Nephron progenitor cell (in vitro differentiated cells): Measurements from ENCODE around the gene CYTH1.
A peak's percentile ranks its signal among the peaks of the same experiment; 100 is the strongest.

Source experiments
- DNase-seq: peaks from one replicate; pipeline ENCODE4 v3.0.0; 2021
- H3K27ac Mint-ChIP-seq: 2 replicates; pipeline ENCODE4 v1.8.0; 2021; ENCODE audit warnings: mild to moderate bottlenecking, moderate library complexity, mixed read lengths
- H3K27me3 Mint-ChIP-seq: 2 replicates; pipeline ENCODE4 v1.8.0; 2021; ENCODE audit warnings: mild to moderate bottlenecking, low read depth, mixed read lengths; ENCODE audit not compliant: poor library complexity
- H3K36me3 Mint-ChIP-seq: 2 replicates; pipeline ENCODE4 v1.8.0; 2021; ENCODE audit warnings: low read depth, mixed read lengths
- H3K4me1 Mint-ChIP-seq: 2 replicates; pipeline ENCODE4 v1.8.0; 2021; ENCODE audit warnings: mixed read lengths
- H3K4me3 Mint-ChIP-seq: 2 replicates; pipeline ENCODE4 v1.8.0; 2021; ENCODE audit warnings: mild to moderate bottlenecking, moderate library complexity, mixed read lengths
- H3K9me3 Mint-ChIP-seq: 2 replicates; pipeline ENCODE4 v1.8.0; 2021; ENCODE audit warnings: mild to moderate bottlenecking, moderate library complexity, mixed read lengths
- TF ChIP-seq, protein P1 (sequence below): fragments of 200-600 bp; sonication (generic); IDR thresholded peaks from 2 replicates; pipeline ENCODE4 v1.5.0; 2021; ENCODE audit warnings: antibody characterized with exemption

Gene CYTH1

DNA sequence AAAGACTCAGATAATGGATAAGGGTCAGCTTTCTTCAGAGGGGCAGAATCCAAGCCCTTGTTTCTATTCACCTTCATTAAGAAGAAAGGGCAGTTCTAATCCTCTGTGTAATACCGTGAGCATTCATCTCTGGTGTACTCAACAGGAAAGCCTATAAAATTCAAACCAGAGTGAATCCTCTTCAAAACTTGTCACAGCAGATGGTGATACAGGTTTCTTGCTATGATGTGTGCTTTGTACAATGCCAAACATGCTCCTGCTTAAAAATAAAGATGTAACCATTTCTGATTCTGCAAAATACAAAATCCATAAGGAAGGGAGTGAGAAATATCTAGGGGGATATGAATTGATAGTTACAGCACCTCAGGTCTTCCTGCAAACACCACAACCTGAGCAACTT is 49.7 kb downstream of the CYTH1 start:
- Mint-ChIP-seq H3K27ac (peak overlapping the region; percentile 64), H3K36me3 (peaks cover 4% of the 10 kb centered on the region), H3K27me3 (no peaks in the 10 kb centered on the region), H3K9me3 (peaks cover 4% of the 10 kb centered on the region), H3K4me1 (peaks cover 76% of the 10 kb centered on the region), H3K4me3 (no peak overlapping the region)
- DNase-seq, result no peak
- TF ChIP-seq, protein P1, sequence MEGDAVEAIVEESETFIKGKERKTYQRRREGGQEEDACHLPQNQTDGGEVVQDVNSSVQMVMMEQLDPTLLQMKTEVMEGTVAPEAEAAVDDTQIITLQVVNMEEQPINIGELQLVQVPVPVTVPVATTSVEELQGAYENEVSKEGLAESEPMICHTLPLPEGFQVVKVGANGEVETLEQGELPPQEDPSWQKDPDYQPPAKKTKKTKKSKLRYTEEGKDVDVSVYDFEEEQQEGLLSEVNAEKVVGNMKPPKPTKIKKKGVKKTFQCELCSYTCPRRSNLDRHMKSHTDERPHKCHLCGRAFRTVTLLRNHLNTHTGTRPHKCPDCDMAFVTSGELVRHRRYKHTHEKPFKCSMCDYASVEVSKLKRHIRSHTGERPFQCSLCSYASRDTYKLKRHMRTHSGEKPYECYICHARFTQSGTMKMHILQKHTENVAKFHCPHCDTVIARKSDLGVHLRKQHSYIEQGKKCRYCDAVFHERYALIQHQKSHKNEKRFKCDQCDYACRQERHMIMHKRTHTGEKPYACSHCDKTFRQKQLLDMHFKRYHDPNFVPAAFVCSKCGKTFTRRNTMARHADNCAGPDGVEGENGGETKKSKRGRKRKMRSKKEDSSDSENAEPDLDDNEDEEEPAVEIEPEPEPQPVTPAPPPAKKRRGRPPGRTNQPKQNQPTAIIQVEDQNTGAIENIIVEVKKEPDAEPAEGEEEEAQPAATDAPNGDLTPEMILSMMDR, result no peak

DNA sequence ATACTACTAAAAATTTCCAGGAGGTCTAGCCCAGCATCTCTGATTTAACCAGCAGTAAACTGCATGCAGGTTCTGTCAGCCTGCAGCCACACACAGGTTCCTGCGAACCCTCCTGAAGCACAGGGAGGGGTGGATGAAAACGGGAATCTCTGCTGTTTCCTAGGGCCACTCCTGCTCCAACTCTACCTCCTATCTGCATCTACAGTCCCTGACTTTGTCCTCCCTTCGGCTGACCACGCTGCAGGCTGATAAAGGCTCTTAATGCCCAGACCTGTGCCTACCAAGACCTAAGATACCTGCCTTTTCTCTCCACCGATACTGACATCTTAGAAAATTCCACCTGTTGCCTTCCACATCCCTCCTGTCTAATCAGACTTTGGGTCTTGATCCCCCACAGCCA is 50.2 kb downstream of the CYTH1 start:
- Mint-ChIP-seq H3K4me3 (peak overlapping the region; percentile 47), H3K36me3 (peaks cover 4% of the 10 kb centered on the region), H3K4me1 (peaks cover 77% of the 10 kb centered on the region), H3K27me3 (no peaks in the 10 kb centered on the region), H3K9me3 (peaks cover 4% of the 10 kb centered on the region), H3K27ac (peak overlapping the region; percentile 64)
- TF ChIP-seq, protein P1, result no peak
- DNase-seq, result no peak

DNA sequence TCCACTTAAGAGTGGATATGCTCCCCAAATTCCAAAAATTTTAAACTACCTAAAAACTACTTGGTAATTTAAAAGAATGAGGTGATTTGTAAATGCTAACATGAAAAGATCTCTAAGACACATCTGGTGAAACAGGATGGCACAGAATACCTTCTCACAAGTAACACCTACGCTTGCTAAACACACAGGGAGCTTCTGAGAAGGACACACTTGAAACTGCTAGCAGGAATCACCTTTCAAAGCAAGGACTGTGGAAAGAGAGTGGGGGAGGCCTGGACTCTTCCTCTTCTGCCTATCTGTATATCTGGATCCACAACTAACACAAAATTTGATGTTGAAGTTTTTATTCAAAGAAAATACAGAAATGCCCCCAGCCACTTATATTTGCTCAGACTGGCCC is 52.4 kb downstream of the CYTH1 start:
- TF ChIP-seq, protein P1, result no peak
- peaks cover 4% of the 10 kb centered on the region for H3K36me3 Mint-ChIP-seq
- H3K27ac Mint-ChIP-seq, result peak overlapping the region; percentile 87
- no peak for DNase-seq
- peaks cover 4% of the 10 kb centered on the region for H3K9me3 Mint-ChIP-seq
- H3K4me1 Mint-ChIP-seq, result peaks cover 77% of the 10 kb centered on the region
- H3K27me3 Mint-ChIP-seq, result no peaks in the 10 kb centered on the region
- peak overlapping the region; percentile 31 for H3K4me3 Mint-ChIP-seq

DNA sequence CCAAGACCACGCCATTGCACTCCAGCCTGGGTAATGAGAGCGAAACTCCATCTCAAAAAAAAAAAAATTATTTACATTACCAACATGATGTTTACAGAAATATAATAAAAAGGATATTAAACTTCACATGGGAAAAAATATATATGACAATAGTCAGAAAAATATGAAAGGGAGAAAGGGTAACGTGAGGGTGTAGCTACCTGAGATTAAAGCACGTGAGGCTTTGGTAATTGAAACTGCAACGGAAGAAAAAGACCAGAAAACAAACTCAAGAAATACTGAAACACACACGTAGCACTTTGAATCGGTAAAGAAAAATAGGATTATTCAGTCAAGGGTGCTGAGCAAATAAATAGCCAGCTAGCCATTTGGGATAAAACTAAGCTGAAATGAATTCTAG is 53.6 kb downstream of the CYTH1 start:
- TF ChIP-seq, protein P1, result no peak
- Mint-ChIP-seq H3K36me3 (peaks cover 4% of the 10 kb centered on the region), H3K27me3 (no peaks in the 10 kb centered on the region), H3K4me1 (peaks cover 80% of the 10 kb centered on the region), H3K4me3 (no peak overlapping the region), H3K27ac (no peak overlapping the region), H3K9me3 (peaks cover 4% of the 10 kb centered on the region)
- DNase-seq, result no peak

DNA sequence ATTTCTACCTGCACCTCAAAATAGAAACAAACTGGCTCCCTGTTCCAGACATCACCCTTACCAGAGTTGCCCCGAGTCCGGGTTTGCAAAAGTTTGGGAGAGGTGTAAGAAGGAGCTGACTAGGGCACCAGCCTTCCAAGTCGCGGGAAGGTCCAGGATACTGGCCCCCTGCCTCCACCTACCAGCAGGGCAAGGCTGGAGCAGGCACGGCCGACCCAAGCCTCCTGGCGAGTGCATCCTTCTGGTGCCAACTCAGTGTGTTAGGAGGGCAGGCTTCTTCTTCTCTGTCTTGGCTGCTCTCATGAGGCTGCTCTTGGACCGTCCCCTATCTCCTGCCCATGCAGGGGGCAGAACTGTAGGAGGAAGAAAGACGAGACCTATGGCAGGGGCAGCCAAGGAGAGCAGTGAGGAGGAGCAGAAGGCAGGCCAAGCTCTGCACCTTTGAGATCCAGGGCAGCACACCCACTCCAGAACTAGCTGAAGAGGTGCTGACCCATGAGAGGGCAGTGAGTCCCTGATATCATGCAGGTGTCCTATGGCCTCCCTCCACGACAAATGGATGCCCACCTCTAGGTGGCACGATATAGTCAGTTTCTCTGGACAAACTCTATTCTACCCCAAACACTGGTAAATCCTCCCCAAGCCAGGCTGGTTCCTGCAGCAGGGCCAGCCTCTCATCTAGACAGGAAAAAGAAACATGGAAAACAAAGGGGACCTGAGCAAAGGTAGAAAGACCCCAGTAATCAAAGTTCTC is 54.4 kb downstream of the CYTH1 start:
- DNase-seq, result no peak
- H3K27me3 Mint-ChIP-seq, result no peaks in the 10 kb centered on the region
- no peak overlapping the region for H3K4me3 Mint-ChIP-seq
- TF ChIP-seq, protein P1, result no peak
- H3K27ac Mint-ChIP-seq, result peak overlapping the region; percentile 32
- H3K9me3 Mint-ChIP-seq, result peaks cover 4% of the 10 kb centered on the region
- peaks cover 85% of the 10 kb centered on the region for H3K4me1 Mint-ChIP-seq
- peaks cover 4% of the 10 kb centered on the region for H3K36me3 Mint-ChIP-seq

DNA sequence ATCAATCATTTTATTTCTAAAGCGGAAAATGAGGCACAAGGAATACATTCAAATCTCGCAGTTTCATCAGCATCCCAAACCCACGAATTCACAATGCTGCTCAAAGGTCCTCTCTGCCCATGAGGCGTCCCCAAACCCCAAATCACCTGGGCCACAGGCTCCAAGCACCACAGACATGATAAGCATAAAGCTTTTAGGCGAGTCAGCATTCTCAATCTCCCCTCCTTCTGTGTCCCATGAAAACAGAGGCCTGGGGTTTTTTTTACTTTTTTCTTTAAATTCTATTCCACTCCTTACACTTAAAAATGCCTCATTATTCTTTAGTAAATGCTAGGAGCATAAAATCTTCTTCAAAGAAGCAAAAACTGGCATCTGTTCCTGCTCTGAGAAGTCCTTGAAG is 55.0 kb downstream of the CYTH1 start:
- Mint-ChIP-seq H3K27me3 (no peaks in the 10 kb centered on the region), H3K27ac (no peak overlapping the region), H3K4me1 (peaks cover 85% of the 10 kb centered on the region), H3K9me3 (peaks cover 2% of the 10 kb centered on the region), H3K36me3 (peaks cover 2% of the 10 kb centered on the region), H3K4me3 (no peak overlapping the region)
- TF ChIP-seq, protein P1, result no peak
- no peak for DNase-seq
